GM12878 (cell line): ENCODE measurements around the gene CLDN15. TPM values are rescaled to one million over a fixed set of nuclear protein-coding genes. Genes with fewer than 3 reads are reported as not detected.

Experiments
- ATAC-seq: fragments of 200-7000 bp; cut with Tn5 transposase; 3 replicates; pipeline ENCODE4 v1.9.1; 2020; ENCODE audit warnings: mild to moderate bottlenecking, moderate library complexity
- BruUV-seq: library from RNA; stranded (reverse); fragments of 400-500 nt; replicated peaks from 2 replicates; lab custom pipeline; 2021; lab: Mats Ljungman, UMichigan
- CTCF ChIA-PET: fragments of 300-600 bp; sonication (Branson Sonifier 250); formaldehyde crosslinking; extraction: SDS; loops from one replicate; lab custom pipeline; 2021; ENCODE audit warnings: inconsistent platforms; lab: Yijun Ruan, JAX
- POLR2A ChIA-PET: fragments of 350-600 bp; formaldehyde crosslinking; extraction: SDS; loops from one replicate; lab custom pipeline; 2021; ENCODE audit warnings: inconsistent platforms; lab: Charles Lee
- RAD21 ChIA-PET: fragments of 300-600 bp; sonication (Branson Sonifier 250); formaldehyde crosslinking; loops from one replicate; lab custom pipeline; 2023; ENCODE audit warnings: antibody characterized with exemption; ENCODE audit not compliant: unreplicated experiment; lab: Charles Lee
- SMC1A ChIA-PET: fragments of 300-600 bp; sonication (Branson Sonifier 250); formaldehyde crosslinking; loops from one replicate; lab custom pipeline; 2023; ENCODE audit not compliant: unreplicated experiment, uncharacterized antibody; lab: Charles Lee
- DNase-seq: peaks from one replicate; pipeline ENCODE4 v3.0.0-alpha.2; 2011; ENCODE audit warnings: low read depth, low spot score
- FAIRE-seq: peaks from 3 replicates; lab custom pipeline; 2011; peaks lifted over from hg19 to GRCh38; lab: Jason Lieb, UNC
- H2AFZ ChIP-seq: 2 replicates; pipeline ENCODE4 v1.6.0; 2011; ENCODE audit warnings: low read depth, low read length, control low read depth; ENCODE audit not compliant: control insufficient read depth
- H3K27ac ChIP-seq: 2 replicates; pipeline ENCODE4 v1.5.1; 2011; ENCODE audit warnings: control low read depth; ENCODE audit not compliant: control insufficient read depth, insufficient read depth
- H3K27me3 ChIP-seq, 2 experiments: replicated peaks in 1 of 2; 2 replicates each; pipeline versions ENCODE4 v1.6.0 to v1.6.1; 2011; ENCODE audit warnings: low read length in 1 of 2; ENCODE audit not compliant: control insufficient read depth in 2 of 2, insufficient read depth in 2 of 2
- H3K36me3 ChIP-seq, 2 experiments: 2 replicates each; pipeline ENCODE4 v1.5.1; 2011; ENCODE audit warnings: low read length in 1 of 2; ENCODE audit not compliant: control insufficient read depth in 2 of 2, insufficient read depth in 2 of 2
- H3K4me1 ChIP-seq: 2 replicates; pipeline ENCODE4 v1.6.1; 2011; ENCODE audit warnings: mild to moderate bottlenecking, low read length, moderate library complexity, mixed read lengths; ENCODE audit not compliant: control insufficient read depth, insufficient read depth
- H3K4me2 ChIP-seq: 2 replicates; pipeline ENCODE4 v1.6.0; 2011; ENCODE audit warnings: control low read depth; ENCODE audit not compliant: control insufficient read depth, insufficient read depth
- H3K4me3 ChIP-seq: fragments of 200-600 bp; sonication (generic); 2 replicates; pipeline ENCODE4 v1.5.1; 2016
- H3K79me2 ChIP-seq: 2 replicates; pipeline ENCODE4 v1.6.0; 2011; ENCODE audit warnings: low read length; ENCODE audit not compliant: control insufficient read depth, insufficient read depth
- H3K9ac ChIP-seq: 2 replicates; pipeline ENCODE4 v1.8.0; 2011; ENCODE audit warnings: low read length, control low read depth, mixed read lengths; ENCODE audit not compliant: control insufficient read depth, insufficient read depth
- H3K9me3 ChIP-seq: replicated peaks from 3 replicates; pipeline ENCODE4 v1.5.1; 2011; ENCODE audit warnings: mild to moderate bottlenecking, low read length; ENCODE audit not compliant: control insufficient read depth, insufficient read depth
- H4K20me1 ChIP-seq: 2 replicates; pipeline ENCODE4 v1.6.0; 2011; ENCODE audit not compliant: control insufficient read depth, insufficient read depth
- BHLHE40 ChIP-seq, 2 experiments: fragments of 450-650 bp in 1 of 2; IDR thresholded peaks; 2 replicates each; pipeline ENCODE4 v1.6.1; 2011 to 2017; ENCODE audit warnings: low read depth in 2 of 2, borderline replicate concordance in 1 of 2, improper control_type of control experiment in 1 of 2, low read length in 1 of 2, mild to moderate bottlenecking in 1 of 2
- CEBPB ChIP-seq, 2 experiments: fragments of 150-350 bp in 1 of 2; IDR thresholded peaks; 2 replicates each; pipeline ENCODE4 v1.6.1; 2012 to 2014; ENCODE audit warnings: low read depth in 2 of 2, low read length in 2 of 2, borderline replicate concordance in 1 of 2, inconsistent platforms in 1 of 2
- CHD1 ChIP-seq: IDR thresholded peaks from 2 replicates; pipeline ENCODE4 v1.6.1; 2012; ENCODE audit warnings: low read depth, low read length, improper control_type of control experiment
- EGR1 ChIP-seq, 2 experiments: IDR thresholded peaks; 1 replicate in 1 of 2; 2 replicates in 1 of 2; pipeline ENCODE4 v1.6.1; 2011 to 2012; ENCODE audit warnings: low read depth in 2 of 2, low read length in 2 of 2, borderline replicate concordance in 1 of 2, mild to moderate bottlenecking in 1 of 2, moderate library complexity in 1 of 2
- ETV6 ChIP-seq, 2 experiments: fragments of 450-650 bp in 1 of 2; IDR thresholded peaks in 1 of 2; conservative IDR thresholded peaks in 1 of 2; 2 replicates each; pipeline ENCODE4 v1.6.1; 2014; ENCODE audit warnings: antibody characterized with exemption in 1 of 2, borderline replicate concordance in 1 of 2, low read depth in 1 of 2, mild to moderate bottlenecking in 1 of 2, moderate library complexity in 1 of 2
- FOXK2 ChIP-seq: fragments of 450-650 bp; IDR thresholded peaks from 2 replicates; pipeline ENCODE4 v1.6.1; 2017; ENCODE audit warnings: mild to moderate bottlenecking, moderate library complexity
- KDM1A ChIP-seq: fragments of 200-600 bp; sonication (generic); IDR thresholded peaks from 2 replicates; pipeline ENCODE4 v1.6.1; 2016; ENCODE audit warnings: borderline replicate concordance
- PAX8 ChIP-seq: fragments of 450-650 bp; IDR thresholded peaks from 2 replicates; pipeline ENCODE4 v1.6.1; 2017; ENCODE audit warnings: mild to moderate bottlenecking, moderate library complexity
- RB1 ChIP-seq: fragments of 450-650 bp; formaldehyde crosslinking; IDR thresholded peaks from 2 replicates; pipeline ENCODE4 v1.6.1; 2017; ENCODE audit warnings: mild to moderate bottlenecking, borderline replicate concordance
- SIX5 ChIP-seq: IDR thresholded peaks from 2 replicates; pipeline ENCODE4 v1.6.1; 2011; ENCODE audit warnings: mild to moderate bottlenecking, low read depth, low read length, moderate library complexity; ENCODE audit not compliant: severe bottlenecking
- SP1 ChIP-seq: IDR thresholded peaks from one replicate; pipeline ENCODE4 v1.6.1; 2011; ENCODE audit warnings: low read depth, low read length
- ZBTB40 ChIP-seq: fragments of 450-650 bp; IDR thresholded peaks from 2 replicates; pipeline ENCODE4 v1.6.1; 2016; ENCODE audit warnings: mild to moderate bottlenecking, moderate library complexity, borderline replicate concordance
- WGBS: methylation state at CpG from one replicate; pipeline ENCODE4 v1.1.6; 2016; ENCODE audit warnings: low lambda C conversion rate; ENCODE audit not compliant: insufficient replicate concordance, insufficient coverage; ENCODE audit errors: missing lambda C conversion rate; 5-methylcytosine and 5-hydroxymethylcytosine counted together
- in situ Hi-C: fragments of 300-500 bp; cut with MboI; formaldehyde crosslinking; loops from 9 replicates; pipeline ENCODE4 v1.14.3; 2018; ENCODE audit warnings: mixed read lengths
- intact Hi-C: fragments of 100-400 bp; cut with micrococcal nuclease; formaldehyde crosslinking; loops from one replicate; pipeline ENCODE4 v1.14.2; 2022; ENCODE audit not compliant: unreplicated experiment
- polyA plus RNA-seq, 11 experiments: library from polyadenylated mRNA; depleted of rRNA in 4 of 11; unstranded in 6 of 11; stranded (reverse) in 5 of 11; fragments of >200 nt; fragmentation: Nextera tagmentation in 4 of 11; fragmentation: Illumina TruSeq in 1 of 11; extraction: Ambion mirVana in 4 of 11; extraction: Trizol in 1 of 11; gene quantifications; 1 replicate in 1 of 11; 2 replicates in 10 of 11; pipeline versions ENCODE4 v1.2.1 to v1.2.3, GENCODE V29; 2011 to 2016; ENCODE audit warnings: inconsistent platforms in 2 of 11, missing spikeins in 2 of 11, low read depth in 1 of 11
- total RNA-seq, 4 experiments: library from RNA; depleted of rRNA in 3 of 4; stranded (reverse); fragments of >200 nt in 3 of 4; fragmentation: Illumina TruSeq in 1 of 4; extraction: Trizol in 1 of 4; gene quantifications; 2 replicates each; pipeline versions ENCODE4 v1.2.1 to v1.2.3, GENCODE V29; 2013 to 2021

Gene CLDN15
- total and polyA plus RNA-seq, 10 of the 15 experiments (the other 5 are each of a cell fraction or from before 2014, with no cell fraction given): 0.47 to 15.0 (median 6.6) TPM

DNA sequence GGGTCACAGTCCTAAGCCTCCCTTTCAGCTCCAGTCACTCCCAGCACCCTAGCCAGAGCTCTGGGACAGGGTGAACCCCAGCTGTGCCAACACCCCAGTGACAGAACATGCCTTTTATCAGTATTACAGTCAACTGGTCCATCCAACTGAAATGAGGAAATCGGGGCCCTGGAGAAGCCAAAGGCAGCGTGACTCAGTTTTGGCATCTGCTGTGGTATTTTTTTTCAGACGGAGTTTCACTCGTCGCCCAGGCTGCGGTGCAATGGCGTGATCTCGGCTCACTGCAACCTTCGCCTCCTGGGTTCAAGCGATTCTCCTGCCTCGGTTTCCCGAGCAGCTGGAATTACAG lies 3.4 kb upstream of the CLDN15 start:
- H3K4me2 ChIP-seq: no peak overlapping the region
- H3K27ac ChIP-seq: no peak overlapping the region
- ATAC-seq: no peak
- RAD21 ChIA-PET: interaction anchor here (0.7 to 0.9 kb wide), 2 partner anchors 50 to 97 kb away, joined by 4 to 5 read pairs; no protein-coding TSS in a partner anchor
- peaks cover 6% of the 10 kb centered on the region for H3K4me1 ChIP-seq
- 93% methylated on average over 12 of the region's 12 CpGs for WGBS
- no peak for FAIRE-seq
- no peak overlapping the region for H3K9ac ChIP-seq
- peaks cover 7 to 14% of the 10 kb centered on the region in 2 experiments; a peak in 3 of 4 replicates for H3K36me3 ChIP-seq
- BruUV-seq: no TSS peak
- H3K79me2 ChIP-seq: peaks cover 21% of the 10 kb centered on the region
- TF ChIP-seq CHD1 (no peak), ZBTB40 (no peak), KDM1A (no peak), ETV6 (conservative IDR thresholded peaks at IDR 0.05 in 1 of 2, IDR thresholded peaks at IDR 0.05 in 1 of 2; ENCODE audit: borderline replicate concordance in 1 of 2, low read depth in 1 of 2) (no peak), SIX5 (no peak), SP1 (no peak), EGR1 (IDR thresholded peaks at IDR 0.05; ENCODE audit: borderline replicate concordance in 1 of 2, low read depth in 2 of 2, low read length in 2 of 2) (no peak), FOXK2 (no peak), BHLHE40 (IDR thresholded peaks at IDR 0.05; ENCODE audit: borderline replicate concordance in 1 of 2, low read depth in 2 of 2, low read length in 1 of 2) (no peak), PAX8 (no peak), RB1 (no peak), CEBPB (IDR thresholded peaks at IDR 0.05; ENCODE audit: borderline replicate concordance in 1 of 2, low read depth in 2 of 2, low read length in 2 of 2) (no peak)
- POLR2A ChIA-PET: no interaction called here
- no peaks in the 10 kb centered on the region for H3K9me3 ChIP-seq
- SMC1A ChIA-PET: interaction anchor here (1.4 kb wide), 1 partner anchor 23 kb away, joined by 3 read pairs; the partner anchor contains the start of gene ZNHIT1
- no peak overlapping the region for H2AFZ ChIP-seq
- H3K4me3 ChIP-seq: no peak overlapping the region
- intact Hi-C loops (no loop called here), in situ Hi-C loops (no loop called here)
- H3K27me3 ChIP-seq: no peaks in the 10 kb centered on the region
- CTCF ChIA-PET: interaction anchor here (5.3 kb wide), 1 partner anchor 97 kb away, joined by 74 read pairs; no protein-coding TSS in a partner anchor
- H4K20me1 ChIP-seq: no peaks in the 10 kb centered on the region
- no peak for DNase-seq
